ENCODE results near the gene TFF2.

The TFF2 gene

DNA sequence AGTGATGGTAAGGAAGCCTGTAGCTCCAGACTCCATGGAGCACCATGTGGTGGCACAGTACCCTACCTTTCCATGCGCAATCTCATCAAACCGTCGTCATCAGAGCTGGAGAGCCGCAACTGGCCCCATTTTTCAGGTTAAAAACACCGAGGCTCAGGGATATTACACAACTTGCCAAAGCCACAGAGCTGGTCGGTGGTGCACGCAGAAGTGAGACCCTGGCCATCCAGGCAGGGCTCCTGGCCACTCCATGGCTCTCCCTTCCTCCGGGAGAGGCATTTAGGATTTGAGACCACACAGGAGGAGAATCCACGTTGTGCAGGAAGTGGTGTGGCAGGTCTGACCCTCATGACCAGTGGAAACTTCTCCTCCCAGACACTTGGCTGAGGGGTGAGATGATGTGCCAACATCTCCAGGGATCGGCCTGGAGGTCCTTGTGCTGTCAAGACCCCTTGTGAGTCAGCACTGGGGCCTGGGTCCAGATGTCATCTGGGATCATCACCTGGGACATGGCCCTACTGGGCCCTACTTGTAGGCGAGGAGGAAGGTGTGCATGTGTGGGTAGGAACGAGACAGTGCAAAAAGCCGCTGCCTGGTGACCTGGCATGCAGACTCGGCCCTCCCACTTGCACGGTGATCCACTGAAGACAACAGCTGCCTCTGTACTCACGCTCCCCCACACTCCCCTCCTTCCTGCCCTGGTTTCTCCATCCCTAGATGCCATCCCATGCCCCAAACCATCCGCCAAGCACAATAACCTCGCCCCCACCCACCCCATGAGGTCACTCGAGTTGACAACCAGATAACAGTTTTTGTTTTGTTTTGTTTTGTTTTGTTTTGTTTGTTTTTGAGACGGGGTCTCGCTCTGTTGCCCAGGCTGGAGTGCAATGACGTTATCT, 46.0 kb downstream of the TFF2 start:
- Histone ChIP-seq H2BK120ac (ENCODE audit: low read depth, low read length) (no peak overlapping the region), H2BK5ac (ENCODE audit: low read length) (no peak overlapping the region), H3K79me2 (ENCODE audit: control insufficient read depth, insufficient read depth, low read length) (no peaks in the 10 kb centered on the region), H3K9ac (ENCODE audit: low read length) (no peak overlapping the region), H3K4me1 (ENCODE audit: control insufficient read depth, low read depth, low read length) (no peaks in the 10 kb centered on the region), H3K4me3 (ENCODE audit: low read length) (no peak overlapping the region), H4K8ac (ENCODE audit: low read depth, low read length) (no peak overlapping the region), H3K23ac (ENCODE audit: low read length) (no peak overlapping the region), H3K4me2 (ENCODE audit: low read length) (no peak overlapping the region), H3K4ac (ENCODE audit: low read depth, low read length) (no peak overlapping the region), H2AK5ac (ENCODE audit: low read length) (no peak overlapping the region), H3K56ac (ENCODE audit: low read length) (no peak overlapping the region), H2BK15ac (replicated peaks; ENCODE audit: low read depth) (no peak overlapping the region), H3K27me3 (ENCODE audit: insufficient read depth, low read length, poor library complexity) (no peaks in the 10 kb centered on the region), H3K36me3 (ENCODE audit: control insufficient read depth, insufficient read depth, low read length) (no peaks in the 10 kb centered on the region), H3K18ac (ENCODE audit: low read length) (no peak overlapping the region), H3K79me1 (ENCODE audit: low read length) (no peaks in the 10 kb centered on the region), H4K5ac (ENCODE audit: low read length) (no peak overlapping the region), H3K27ac (ENCODE audit: low read depth, low read length) (no peak overlapping the region)
- no CpG with 5 or more reads among the region's 22 CpGs for WGBS (ENCODE audit: extremely low coverage, insufficient coverage, low lambda C conversion rate)
- no peak for DNase-seq

DNA sequence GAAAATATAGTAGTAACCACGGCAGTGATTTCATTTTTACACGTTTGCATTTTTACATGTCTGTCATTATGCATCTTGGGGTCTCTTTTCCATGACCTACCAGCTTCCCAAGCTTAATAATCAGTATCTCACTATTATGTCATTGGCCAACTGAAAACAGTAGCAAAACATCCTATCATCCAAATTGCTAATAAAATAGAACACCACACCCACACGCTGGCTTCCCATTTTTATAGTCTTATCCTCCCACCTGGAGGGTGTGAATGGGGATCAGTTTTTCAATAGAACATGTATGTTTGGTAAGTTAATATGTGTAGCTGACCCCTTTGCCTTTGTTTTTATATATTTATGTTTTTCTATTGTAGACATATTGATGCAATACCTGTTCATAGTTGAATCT, 47.4 kb downstream of the TFF2 start:
- H2BK5ac ChIP-seq (ENCODE audit: low read length): no peak overlapping the region
- no peak overlapping the region for H3K9ac ChIP-seq (ENCODE audit: low read length)

DNA sequence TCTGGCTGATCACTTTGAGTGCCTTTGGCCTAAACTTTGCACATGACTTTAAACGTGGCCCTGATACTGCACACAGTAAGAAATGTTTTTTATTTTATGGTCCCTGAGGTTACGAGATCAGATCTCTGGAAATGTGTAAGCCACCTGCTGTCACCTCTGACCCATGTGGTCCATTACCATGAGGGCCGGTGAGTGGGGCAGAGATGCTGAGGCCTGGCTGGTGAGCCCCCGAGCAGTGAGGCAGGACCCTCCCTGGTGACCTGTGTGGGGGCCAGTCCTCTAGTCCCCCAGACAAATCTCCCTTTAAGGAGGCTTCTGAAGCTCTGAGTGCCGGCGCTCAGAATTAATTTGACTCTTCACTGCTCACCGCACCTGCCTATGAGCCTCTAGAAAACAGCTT, 48.0 kb downstream of the TFF2 start:
- Histone ChIP-seq H3K4me3 (ENCODE audit: low read length) (no peak overlapping the region), H3K27ac (ENCODE audit: low read depth, low read length) (no peak overlapping the region), H2AK5ac (ENCODE audit: low read length) (no peak overlapping the region), H3K4ac (ENCODE audit: low read depth, low read length) (no peak overlapping the region), H3K79me2 (ENCODE audit: control insufficient read depth, insufficient read depth, low read length) (no peaks in the 10 kb centered on the region), H3K56ac (ENCODE audit: low read length) (no peak overlapping the region), H3K27me3 (ENCODE audit: insufficient read depth, low read length, poor library complexity) (no peaks in the 10 kb centered on the region), H4K8ac (ENCODE audit: low read depth, low read length) (no peak overlapping the region), H3K23ac (ENCODE audit: low read length) (no peak overlapping the region), H3K4me1 (ENCODE audit: control insufficient read depth, low read depth, low read length) (peaks cover 4% of the 10 kb centered on the region), H3K18ac (ENCODE audit: low read length) (no peak overlapping the region), H3K4me2 (ENCODE audit: low read length) (no peak overlapping the region), H2BK5ac (ENCODE audit: low read length) (no peak overlapping the region), H3K36me3 (ENCODE audit: control insufficient read depth, insufficient read depth, low read length) (no peaks in the 10 kb centered on the region), H2BK15ac (replicated peaks; ENCODE audit: low read depth) (no peak overlapping the region), H2BK120ac (ENCODE audit: low read depth, low read length) (no peak overlapping the region), H3K79me1 (ENCODE audit: low read length) (no peaks in the 10 kb centered on the region), H4K5ac (ENCODE audit: low read length) (no peak overlapping the region), H3K9ac (ENCODE audit: low read length) (no peak overlapping the region)
- no CpG with 5 or more reads among the region's 7 CpGs for WGBS (ENCODE audit: extremely low coverage, insufficient coverage, low lambda C conversion rate)
- DNase-seq: no peak

More for the DNA sequence above, 47.4 kb downstream of the TFF2 start:
- Histone ChIP-seq H3K4me2 (ENCODE audit: low read length) (no peak overlapping the region), H2BK15ac (replicated peaks; ENCODE audit: low read depth) (no peak overlapping the region), H3K4ac (ENCODE audit: low read depth, low read length) (no peak overlapping the region), H3K79me1 (ENCODE audit: low read length) (no peaks in the 10 kb centered on the region), H2AK5ac (ENCODE audit: low read length) (no peak overlapping the region), H4K5ac (ENCODE audit: low read length) (no peak overlapping the region), H3K36me3 (ENCODE audit: control insufficient read depth, insufficient read depth, low read length) (no peaks in the 10 kb centered on the region), H4K8ac (ENCODE audit: low read depth, low read length) (no peak overlapping the region), H3K79me2 (ENCODE audit: control insufficient read depth, insufficient read depth, low read length) (no peaks in the 10 kb centered on the region), H3K56ac (ENCODE audit: low read length) (no peak overlapping the region), H3K4me3 (ENCODE audit: low read length) (no peak overlapping the region), H3K27ac (ENCODE audit: low read depth, low read length) (no peak overlapping the region), H3K18ac (ENCODE audit: low read length) (no peak overlapping the region), H2BK120ac (ENCODE audit: low read depth, low read length) (no peak overlapping the region), H3K27me3 (ENCODE audit: insufficient read depth, low read length, poor library complexity) (no peaks in the 10 kb centered on the region), H3K4me1 (ENCODE audit: control insufficient read depth, low read depth, low read length) (peaks cover 2% of the 10 kb centered on the region), H3K23ac (ENCODE audit: low read length) (no peak overlapping the region)
- DNase-seq: no peak
- no CpG with 5 or more reads among the region's 3 CpGs for WGBS (ENCODE audit: extremely low coverage, insufficient coverage, low lambda C conversion rate)

DNA sequence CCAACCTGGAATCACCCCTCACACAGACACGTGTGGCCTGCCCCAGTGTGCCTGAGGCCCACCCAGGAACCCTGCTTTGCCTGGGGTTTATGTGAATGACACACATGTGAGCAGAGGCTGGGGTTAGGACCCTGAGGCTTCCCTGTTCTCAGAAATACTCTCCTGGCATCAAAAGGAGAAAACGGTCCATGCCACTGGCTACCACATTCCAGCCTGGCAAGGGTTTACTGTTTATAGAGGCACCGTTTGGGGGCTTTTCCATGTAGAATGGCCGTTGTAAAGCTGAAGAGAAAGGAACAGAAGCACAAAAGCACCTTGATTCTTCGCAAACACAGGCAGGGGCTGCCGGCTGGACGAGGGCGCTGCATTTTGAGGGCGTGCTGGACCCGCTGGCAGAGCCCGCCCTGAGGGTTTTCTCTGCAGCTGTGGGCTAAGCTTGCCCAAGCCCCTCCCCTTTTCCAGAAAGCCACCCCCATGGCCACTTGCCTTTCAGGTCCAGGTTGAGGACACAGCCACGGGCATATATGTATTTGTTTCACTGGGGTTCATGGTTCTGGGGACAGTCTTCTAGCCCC, 48.6 kb downstream of the TFF2 start:
- H4K5ac ChIP-seq (ENCODE audit: low read length): no peak overlapping the region
- H3K79me1 ChIP-seq (ENCODE audit: low read length): no peaks in the 10 kb centered on the region
- no peak overlapping the region for H2BK15ac ChIP-seq (replicated peaks; ENCODE audit: low read depth)
- no peak overlapping the region for H3K9ac ChIP-seq (ENCODE audit: low read length)
- H3K56ac ChIP-seq (ENCODE audit: low read length): no peak overlapping the region
- H2BK5ac ChIP-seq (ENCODE audit: low read length): no peak overlapping the region
- H3K4me3 ChIP-seq (ENCODE audit: low read length): no peak overlapping the region
- WGBS (ENCODE audit: extremely low coverage, insufficient coverage, low lambda C conversion rate): no CpG with 5 or more reads among the region's 12 CpGs
- no peak overlapping the region for H3K4me2 ChIP-seq (ENCODE audit: low read length)
- peaks cover 4% of the 10 kb centered on the region for H3K4me1 ChIP-seq (ENCODE audit: control insufficient read depth, low read depth, low read length)
- no peak overlapping the region for H3K23ac ChIP-seq (ENCODE audit: low read length)
- H3K79me2 ChIP-seq (ENCODE audit: control insufficient read depth, insufficient read depth, low read length): no peaks in the 10 kb centered on the region
- H4K8ac ChIP-seq (ENCODE audit: low read depth, low read length): no peak overlapping the region
- no peak overlapping the region for H2BK120ac ChIP-seq (ENCODE audit: low read depth, low read length)
- no peak overlapping the region for H3K18ac ChIP-seq (ENCODE audit: low read length)
- no peaks in the 10 kb centered on the region for H3K36me3 ChIP-seq (ENCODE audit: control insufficient read depth, insufficient read depth, low read length)
- H2AK5ac ChIP-seq (ENCODE audit: low read length): no peak overlapping the region
- H3K4ac ChIP-seq (ENCODE audit: low read depth, low read length): no peak overlapping the region
- H3K27me3 ChIP-seq (ENCODE audit: insufficient read depth, low read length, poor library complexity): no peaks in the 10 kb centered on the region
- no peak overlapping the region for H3K27ac ChIP-seq (ENCODE audit: low read depth, low read length)
- no peak for DNase-seq

DNA sequence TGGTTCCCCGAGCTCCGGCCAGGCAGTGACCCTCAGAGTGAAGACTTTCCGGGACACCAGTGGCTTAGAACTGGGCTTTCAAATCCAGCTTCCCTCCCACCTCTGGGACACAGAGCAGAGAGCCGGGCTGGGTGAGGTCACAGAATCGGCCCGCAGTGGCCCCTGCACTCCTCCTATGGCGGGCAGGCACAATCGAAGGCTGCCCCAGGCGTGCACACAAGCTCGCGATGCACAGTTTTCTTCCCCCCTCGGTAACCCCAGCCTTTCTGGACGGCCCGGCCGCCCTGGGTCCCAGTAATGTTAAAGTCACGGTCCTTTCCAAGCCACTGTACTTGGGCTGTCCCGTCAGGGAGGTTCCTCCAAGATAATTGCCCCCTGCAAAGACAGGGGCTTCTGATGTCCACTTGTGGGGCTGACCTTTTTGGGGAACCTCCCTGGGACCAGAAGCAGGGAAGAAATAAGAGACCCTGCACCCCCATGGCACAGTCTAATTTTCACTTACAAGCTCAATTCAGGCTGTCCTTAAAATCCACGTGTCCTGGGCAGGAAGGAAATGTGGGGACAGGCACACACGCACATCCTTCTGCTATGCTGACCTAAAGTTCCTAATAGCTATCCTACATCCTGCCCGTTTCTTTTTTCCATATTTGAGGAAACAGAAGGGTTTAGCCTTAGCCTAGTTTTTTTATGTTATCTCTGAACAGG, 49.3 kb downstream of the TFF2 start:
- H3K56ac ChIP-seq (ENCODE audit: low read length): no peak overlapping the region
- WGBS (ENCODE audit: extremely low coverage, insufficient coverage, low lambda C conversion rate): no CpG with 5 or more reads among the region's 20 CpGs

More for the DNA sequence above, 49.3 kb downstream of the TFF2 start:
- no peak for DNase-seq
- Histone ChIP-seq H3K9ac (ENCODE audit: low read length) (no peak overlapping the region), H3K27me3 (ENCODE audit: insufficient read depth, low read length, poor library complexity) (no peaks in the 10 kb centered on the region), H3K4me3 (ENCODE audit: low read length) (no peak overlapping the region), H4K5ac (ENCODE audit: low read length) (no peak overlapping the region), H4K8ac (ENCODE audit: low read depth, low read length) (no peak overlapping the region), H2BK120ac (ENCODE audit: low read depth, low read length) (no peak overlapping the region), H2BK5ac (ENCODE audit: low read length) (no peak overlapping the region), H3K4ac (ENCODE audit: low read depth, low read length) (no peak overlapping the region), H2AK5ac (ENCODE audit: low read length) (no peak overlapping the region), H3K27ac (ENCODE audit: low read depth, low read length) (no peak overlapping the region), H3K23ac (ENCODE audit: low read length) (no peak overlapping the region), H3K79me1 (ENCODE audit: low read length) (no peaks in the 10 kb centered on the region), H2BK15ac (replicated peaks; ENCODE audit: low read depth) (no peak overlapping the region), H3K18ac (ENCODE audit: low read length) (no peak overlapping the region), H3K4me2 (ENCODE audit: low read length) (no peak overlapping the region), H3K4me1 (ENCODE audit: control insufficient read depth, low read depth, low read length) (peaks cover 4% of the 10 kb centered on the region), H3K79me2 (ENCODE audit: control insufficient read depth, insufficient read depth, low read length) (no peaks in the 10 kb centered on the region), H3K36me3 (ENCODE audit: control insufficient read depth, insufficient read depth, low read length) (no peaks in the 10 kb centered on the region)
